Right lobe of liver (tissue), 4 donors: ENCODE measurements around the gene ZNG1A.
"Not testable (repeated sequence)": the region's sequence is repeated elsewhere in the genome, so short reads cannot be mapped to it uniquely, and the experiment has no call there.

ENCODE experiments used
- POLR2A ChIP-seq: fragments of 450-650 bp; IDR thresholded peaks from one replicate; pipeline ENCODE4 v1.6.1; 2017; ENCODE audit warnings: antibody characterized with exemption, mild to moderate bottlenecking
- TF ChIP-seq, protein P1 (sequence below), 4 donors: fragments of 200-600 bp in 3 of 4; fragments of 450-650 bp in 1 of 4; IDR thresholded peaks; one replicate each; pipeline versions ENCODE4 v1.5.1 to v1.8.0; 2016 to 2022; ENCODE audit warnings: antibody characterized with exemption in 4 of 4, mild to moderate bottlenecking in 2 of 4
- donor health status: DM: no; HTN: no; CAD: no.
- donor health status: DM: no; HTN: no; CAD: no.
- donor health status: DM: no; HTN: yes; CAD: no.

DNA sequence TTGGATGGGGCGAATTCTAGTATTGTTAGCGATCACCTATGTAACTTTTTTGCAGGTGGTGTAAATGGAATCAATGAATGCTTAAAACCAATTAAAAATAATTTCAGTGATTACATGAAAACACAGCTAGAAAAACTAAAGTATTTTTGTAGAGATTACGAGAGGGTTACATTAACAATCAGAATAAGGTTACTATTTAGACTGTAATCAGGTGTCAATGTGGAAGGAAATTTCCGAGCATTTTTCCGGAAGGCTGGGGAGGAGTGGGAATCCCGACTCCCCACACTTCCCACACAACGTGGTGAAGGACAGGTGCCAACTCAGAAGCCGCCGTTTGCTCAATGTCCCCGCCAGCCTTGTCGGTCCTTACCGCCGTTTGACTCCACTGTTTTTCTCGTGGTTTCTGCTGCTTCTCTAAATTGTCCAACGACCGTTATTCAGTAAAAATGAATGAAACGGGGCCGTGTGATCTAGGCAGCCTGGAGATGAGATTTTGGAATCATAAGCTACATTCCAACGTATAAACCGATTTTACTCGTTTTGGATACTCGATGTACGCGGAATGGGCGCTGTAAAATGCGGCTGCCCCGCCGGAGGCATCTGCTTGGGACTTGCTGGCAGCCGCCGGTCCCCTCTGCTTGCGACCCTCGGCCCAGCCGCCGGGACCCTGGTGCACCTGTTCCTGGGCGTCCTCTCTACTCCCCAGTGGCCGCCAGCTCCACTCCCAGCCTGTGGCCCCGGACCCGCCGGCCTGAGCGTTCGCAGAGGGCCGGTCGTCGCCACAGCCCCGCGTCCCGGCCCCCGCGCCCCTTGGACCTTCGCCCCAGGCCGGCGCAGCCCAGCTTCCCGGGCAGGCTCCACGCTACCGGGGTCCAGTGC is 66.0 kb downstream of the ZNG1A start:
- TF ChIP-seq, protein P1, sequence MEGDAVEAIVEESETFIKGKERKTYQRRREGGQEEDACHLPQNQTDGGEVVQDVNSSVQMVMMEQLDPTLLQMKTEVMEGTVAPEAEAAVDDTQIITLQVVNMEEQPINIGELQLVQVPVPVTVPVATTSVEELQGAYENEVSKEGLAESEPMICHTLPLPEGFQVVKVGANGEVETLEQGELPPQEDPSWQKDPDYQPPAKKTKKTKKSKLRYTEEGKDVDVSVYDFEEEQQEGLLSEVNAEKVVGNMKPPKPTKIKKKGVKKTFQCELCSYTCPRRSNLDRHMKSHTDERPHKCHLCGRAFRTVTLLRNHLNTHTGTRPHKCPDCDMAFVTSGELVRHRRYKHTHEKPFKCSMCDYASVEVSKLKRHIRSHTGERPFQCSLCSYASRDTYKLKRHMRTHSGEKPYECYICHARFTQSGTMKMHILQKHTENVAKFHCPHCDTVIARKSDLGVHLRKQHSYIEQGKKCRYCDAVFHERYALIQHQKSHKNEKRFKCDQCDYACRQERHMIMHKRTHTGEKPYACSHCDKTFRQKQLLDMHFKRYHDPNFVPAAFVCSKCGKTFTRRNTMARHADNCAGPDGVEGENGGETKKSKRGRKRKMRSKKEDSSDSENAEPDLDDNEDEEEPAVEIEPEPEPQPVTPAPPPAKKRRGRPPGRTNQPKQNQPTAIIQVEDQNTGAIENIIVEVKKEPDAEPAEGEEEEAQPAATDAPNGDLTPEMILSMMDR (IDR thresholded peaks at IDR 0.05): not testable (repeated sequence)
- TF ChIP-seq POLR2A: not testable (repeated sequence)
